H1 (cell line): ENCODE data around the gene PPCDC. TPM values are rescaled to one million over a fixed set of nuclear protein-coding genes. Genes with fewer than 3 reads are reported as not detected.

Source experiments
- CTCF ChIA-PET: fragments of 300-600 bp; sonication (Branson Sonifier 250); formaldehyde crosslinking; loops from one replicate; lab custom pipeline; 2021; ENCODE audit not compliant: partially characterized antibody; lab: Charles Lee
- POLR2A ChIA-PET: fragments of 300-600 bp; sonication (Branson Sonifier 250); formaldehyde crosslinking; loops from one replicate; lab custom pipeline; 2021; ENCODE audit warnings: inconsistent platforms; ENCODE audit not compliant: partially characterized antibody; lab: Charles Lee
- DNase-seq, 2 experiments: peaks; one replicate each; pipeline versions ENCODE4 v3.0.0 to v3.0.0-alpha.2; 2010 to 2022; ENCODE audit warnings: low spot score in 2 of 2, low read depth in 1 of 2, mixed read lengths in 1 of 2
- FAIRE-seq: peaks from 2 replicates; lab custom pipeline; 2011; peaks lifted over from hg19 to GRCh38; lab: Jason Lieb, UNC
- H2AFZ ChIP-seq: 2 replicates; pipeline ENCODE4 v1.8.1; 2012; ENCODE audit warnings: low read length, inconsistent platforms
- H2AK5ac ChIP-seq: 2 replicates; pipeline ENCODE4 v1.6.1; 2013; ENCODE audit warnings: low read depth, low read length
- H2BK120ac ChIP-seq: replicated peaks from 2 replicates; pipeline ENCODE3; 2013; ENCODE audit warnings: low read depth, low read length, inconsistent platforms
- H2BK12ac ChIP-seq: 2 replicates; pipeline ENCODE4 v1.6.1; 2013; ENCODE audit warnings: low read depth, low read length
- H2BK15ac ChIP-seq: 2 replicates; pipeline ENCODE4 v1.6.1; 2013; ENCODE audit warnings: low read length
- H2BK20ac ChIP-seq: 2 replicates; pipeline ENCODE4 v1.6.1; 2013; ENCODE audit warnings: low read length
- H2BK5ac ChIP-seq: 2 replicates; pipeline ENCODE4 v1.6.1; 2013; ENCODE audit warnings: low read depth, low read length
- H3K14ac ChIP-seq: 2 replicates; pipeline ENCODE4 v1.6.1; 2013; ENCODE audit warnings: inconsistent platforms; ENCODE audit not compliant: insufficient read length
- H3K18ac ChIP-seq: 2 replicates; pipeline ENCODE4 v1.6.1; 2013; ENCODE audit warnings: low read length; ENCODE audit errors: extremely low read depth
- H3K23ac ChIP-seq: 2 replicates; pipeline ENCODE4 v1.6.1; 2013; ENCODE audit warnings: inconsistent platforms; ENCODE audit not compliant: insufficient read length
- H3K23me2 ChIP-seq: 2 replicates; pipeline ENCODE4 v1.6.1; 2013; ENCODE audit warnings: low read depth, low read length
- H3K27ac ChIP-seq: 2 replicates; pipeline ENCODE4 v1.6.1; 2011; ENCODE audit warnings: low read depth, low read length, inconsistent platforms
- H3K27me3 ChIP-seq, 4 experiments: replicated peaks in 1 of 4; 1 replicate in 1 of 4; 2 replicates in 3 of 4; pipeline versions ENCODE4 v1.6.1 to v1.8.1; 2011 to 2013; ENCODE audit warnings: low read length in 3 of 4, mild to moderate bottlenecking in 3 of 4, inconsistent platforms in 2 of 4, mixed read lengths in 2 of 4, moderate library complexity in 1 of 4; ENCODE audit not compliant: control insufficient read depth in 3 of 4, insufficient read depth in 3 of 4; ENCODE audit errors: extremely low read depth in 1 of 4
- H3K36me3 ChIP-seq, 4 experiments: 2 replicates each; pipeline versions ENCODE4 v1.6.1 to v1.8.1; 2011 to 2013; ENCODE audit warnings: mild to moderate bottlenecking in 4 of 4, low read length in 3 of 4, moderate library complexity in 2 of 4, control low read depth in 1 of 4, inconsistent platforms in 1 of 4; ENCODE audit not compliant: insufficient read depth in 4 of 4, control insufficient read depth in 2 of 4
- H3K4ac ChIP-seq: replicated peaks from 2 replicates; pipeline ENCODE3; 2013; ENCODE audit warnings: low read length, low read depth, mixed read lengths, inconsistent platforms; ENCODE audit not compliant: insufficient read length
- H3K4me1 ChIP-seq, 4 experiments: replicated peaks in 1 of 4; 1 replicate in 1 of 4; 2 replicates in 3 of 4; pipeline versions ENCODE4 v1.6.1 to v1.8.1; 2011 to 2013; ENCODE audit warnings: low read length in 3 of 4, inconsistent platforms in 2 of 4, mixed read lengths in 1 of 4; ENCODE audit not compliant: insufficient read depth in 4 of 4, control insufficient read depth in 3 of 4
- H3K4me2 ChIP-seq, 2 experiments: 2 replicates each; pipeline versions ENCODE4 v1.6.1 to v1.8.1; 2011 to 2013; ENCODE audit warnings: low read depth in 2 of 2, low read length in 2 of 2, control low read depth in 1 of 2, inconsistent platforms in 1 of 2, mild to moderate bottlenecking in 1 of 2; ENCODE audit not compliant: insufficient read depth in 1 of 2
- H3K4me3 ChIP-seq, 4 experiments: fragments of 200-600, 300-600 bp in 1 of 4; sonication (generic), shearing (Covaris generic), sonication (Bioruptor Twin) in 1 of 4; 2 replicates each; pipeline versions ENCODE4 v1.5.1 to v1.8.1; 2011 to 2016; ENCODE audit warnings: low read length in 4 of 4, low read depth in 3 of 4, control low read depth in 2 of 4, inconsistent platforms in 2 of 4, mild to moderate bottlenecking in 2 of 4, mixed read lengths in 1 of 4, moderate library complexity in 1 of 4; ENCODE audit not compliant: insufficient read depth in 2 of 4; ENCODE audit errors: extremely low read depth in 1 of 4
- H3K56ac ChIP-seq: replicated peaks from 2 replicates; pipeline ENCODE3; 2013; ENCODE audit warnings: low read depth, mild to moderate bottlenecking, mixed read lengths, low read length, inconsistent platforms; ENCODE audit not compliant: insufficient read length
- H3K79me1 ChIP-seq: 2 replicates; pipeline ENCODE4 v1.6.1; 2013; ENCODE audit warnings: low read depth, low read length, control low read depth
- H3K79me2 ChIP-seq, 2 experiments: 2 replicates each; pipeline versions ENCODE4 v1.6.1 to v1.8.1; 2012 to 2013; ENCODE audit warnings: low read length in 2 of 2, mild to moderate bottlenecking in 2 of 2, inconsistent platforms in 1 of 2; ENCODE audit not compliant: insufficient read depth in 2 of 2, control insufficient read depth in 1 of 2
- H3K9ac ChIP-seq, 4 experiments: replicated peaks in 1 of 4; 1 replicate in 1 of 4; 2 replicates in 3 of 4; pipeline versions ENCODE4 v1.6.1 to v1.8.1; 2011 to 2013; ENCODE audit warnings: low read depth in 3 of 4, low read length in 3 of 4, control low read depth in 2 of 4, mild to moderate bottlenecking in 2 of 4, moderate library complexity in 2 of 4, inconsistent platforms in 1 of 4; ENCODE audit errors: extremely low read depth in 1 of 4
- H3K9me3 ChIP-seq, 2 experiments: 2 replicates each; pipeline versions ENCODE4 v1.6.1 to v1.8.1; 2012 to 2013; ENCODE audit warnings: mild to moderate bottlenecking in 2 of 2, moderate library complexity in 2 of 2, control low read depth in 1 of 2, inconsistent platforms in 1 of 2, low read depth in 1 of 2, low read length in 1 of 2, mixed read lengths in 1 of 2; ENCODE audit not compliant: insufficient read depth in 2 of 2
- H4K20me1 ChIP-seq, 2 experiments: replicated peaks in 1 of 2; 2 replicates each; pipeline versions ENCODE3 to v1.8.1; 2011 to 2013; ENCODE audit warnings: inconsistent platforms in 2 of 2, low read length in 2 of 2, mild to moderate bottlenecking in 1 of 2; ENCODE audit not compliant: insufficient read depth in 2 of 2, control insufficient read depth in 1 of 2
- H4K5ac ChIP-seq: 2 replicates; pipeline ENCODE4 v1.6.1; 2013; ENCODE audit warnings: low read length, low read depth, mixed read lengths, inconsistent platforms; ENCODE audit not compliant: insufficient read length
- H4K8ac ChIP-seq: 2 replicates; pipeline ENCODE4 v1.8.0; 2013; ENCODE audit warnings: mild to moderate bottlenecking, moderate library complexity, low read length, inconsistent platforms; ENCODE audit not compliant: insufficient read depth; ENCODE audit errors: extremely low read depth
- H4K91ac ChIP-seq: replicated peaks from 2 replicates; pipeline ENCODE3; 2013; ENCODE audit warnings: low read length, mixed read lengths, inconsistent platforms; ENCODE audit not compliant: insufficient read length
- EGR1 ChIP-seq: IDR thresholded peaks from 2 replicates; pipeline ENCODE4 v1.6.1; 2011; ENCODE audit warnings: low read depth, low read length, borderline replicate concordance
- EZH2 ChIP-seq: fragments of 200-600 bp; sonication (generic); IDR thresholded peaks from 2 replicates; pipeline ENCODE4 v1.7.1; 2012; ENCODE audit warnings: low read depth, mild to moderate bottlenecking, moderate library complexity, low read length, inconsistent platforms; ENCODE audit not compliant: severe bottlenecking
- RBBP5 ChIP-seq: IDR thresholded peaks from 2 replicates; pipeline ENCODE4 v1.7.1; 2012; ENCODE audit warnings: low read depth, mild to moderate bottlenecking, inconsistent platforms, low read length, moderate library complexity, borderline replicate concordance
- WGBS, 2 experiments: shearing (Covaris generic) in 1 of 2; methylation state at CpG; one replicate each; pipeline versions ENCODE4 v1.1.6 to v1.1.7; 2013 to 2015; ENCODE audit warnings: low lambda C conversion rate in 2 of 2, mixed read lengths in 2 of 2, inconsistent platforms in 1 of 2, low coverage in 1 of 2, missing lambda C conversion rate in 1 of 2; ENCODE audit not compliant: insufficient replicate concordance in 2 of 2, insufficient coverage in 1 of 2, insufficient read length in 1 of 2; ENCODE audit errors: extremely low coverage in 1 of 2, missing lambda C conversion rate in 1 of 2; 5-methylcytosine and 5-hydroxymethylcytosine counted together
- polyA plus RNA-seq, 7 experiments: library from polyadenylated mRNA; depleted of rRNA in 3 of 7; stranded (reverse) in 5 of 7; unstranded in 2 of 7; fragments of >200 nt in 5 of 7; fragments of 200-250 nt in 2 of 7; gene quantifications; 1 replicate in 5 of 7; 2 replicates in 1 of 7; 4 replicates in 1 of 7; pipeline versions ENCODE4 v1.2.1 to v1.2.3, GENCODE V29; 2011 to 2013; ENCODE audit warnings: missing spikeins in 2 of 7, mixed read lengths in 2 of 7
- total RNA-seq: library from RNA; stranded (reverse); fragmentation: NEBNext Ultra II Directional; extraction: Animal tissue kit (Norgen Biotek cat#: 25700); gene quantifications from 2 replicates; pipeline ENCODE4 v1.2.1, GENCODE V29; 2021

PPCDC gene
- total and polyA plus RNA-seq, 2 of the 8 experiments (the other 6 are each of a cell fraction or from before 2014, with no cell fraction given), result 11.3 to 29.7 TPM

GRCh38 chr15:75051191-75051608 is 27.8 kb downstream of the PPCDC start:
- H3K27me3 ChIP-seq, result no peaks in the 10 kb centered on the region
- CTCF ChIA-PET, result interaction anchor here (1.0 to 1.1 kb wide), 2 partner anchors 8 to 150 kb away, joined by 3 read pairs; no protein-coding TSS in a partner anchor

More at GRCh38 chr15:75051191-75051608, 27.8 kb downstream of the PPCDC start:
- Histone ChIP-seq H2BK20ac (no peak overlapping the region), H3K4me1 (peaks cover 0 to 12% (median 8%) of the 10 kb centered on the region in 4 experiments; a peak in 5 of 7 replicates), H3K9me3 (no peaks in the 10 kb centered on the region), H3K79me2 (no peaks in the 10 kb centered on the region), H3K23ac (no peak overlapping the region), H2BK5ac (no peak overlapping the region), H2BK12ac (no peak overlapping the region), H3K18ac (no peak overlapping the region), H2BK120ac (no peak overlapping the region), H3K4me2 (no peak overlapping the region), H3K14ac (no peak overlapping the region), H4K20me1 (peaks cover 0 to 6% of the 10 kb centered on the region in 2 experiments), H3K79me1 (no peaks in the 10 kb centered on the region; the same call in 1 of the 2 replicates), H3K36me3 (no peaks in the 10 kb centered on the region; a peak in 1 of 8 replicates), H3K56ac (no peak overlapping the region), H3K9ac (no peak overlapping the region; a peak in 2 of 7 replicates), H4K8ac (no peak overlapping the region), H3K27ac (no peak overlapping the region), H4K91ac (no peak overlapping the region), H2BK15ac (no peak overlapping the region), H3K4ac (no peak overlapping the region), H2AK5ac (no peak overlapping the region), H3K23me2 (no peaks in the 10 kb centered on the region), H4K5ac (no peak overlapping the region), H2AFZ (no peak overlapping the region), H3K4me3 (no peak overlapping the region)
- POLR2A ChIA-PET, result interaction anchor here (1.4 kb wide), 1 partner anchor 15 kb away, joined by 3 read pairs; no protein-coding TSS in a partner anchor
- FAIRE-seq (no peak), DNase-seq (no peak)
- WGBS, 2 experiments, result 94% methylated on average over 6 of the region's 6 CpGs; no CpG with 5 or more reads in 1 of the 2 experiments
- TF ChIP-seq RBBP5, result no peak
- no peak for TF ChIP-seq EZH2
- TF ChIP-seq EGR1, result no peak
